H1 (cell line): ENCODE results near the gene GPATCH4. TPM values are rescaled to one million over a fixed set of nuclear protein-coding genes. Genes with fewer than 3 reads are reported as not detected.

ENCODE experiments used
- BACH1 ChIP-seq: IDR thresholded peaks from 2 replicates; pipeline ENCODE4 v1.6.1; 2012; ENCODE audit warnings: low read length, improper control_type of control experiment
- CHD1 ChIP-seq: IDR thresholded peaks from 2 replicates; pipeline ENCODE4 v1.6.1; 2012; ENCODE audit warnings: low read depth, low read length, improper control_type of control experiment
- PHF8 ChIP-seq: fragments of 200-600 bp; sonication (generic); conservative IDR thresholded peaks from 2 replicates; pipeline ENCODE4 v1.7.1; 2012; ENCODE audit warnings: low read depth, mild to moderate bottlenecking, inconsistent platforms, low read length, moderate library complexity
- POLR2A ChIP-seq, 2 experiments: IDR thresholded peaks; 1 replicate in 1 of 2; 2 replicates in 1 of 2; pipeline ENCODE4 v1.6.1; 2011; ENCODE audit warnings: low read depth in 2 of 2, low read length in 2 of 2, mild to moderate bottlenecking in 2 of 2; ENCODE audit errors: control extremely low read depth in 1 of 2
- TBP ChIP-seq: IDR thresholded peaks from 2 replicates; pipeline ENCODE4 v1.6.1; 2011; ENCODE audit warnings: low read depth, low read length, improper control_type of control experiment
- polyA plus RNA-seq, 7 experiments: library from polyadenylated mRNA; depleted of rRNA in 3 of 7; stranded (reverse) in 5 of 7; unstranded in 2 of 7; fragments of >200 nt in 5 of 7; fragments of 200-250 nt in 2 of 7; gene quantifications; 1 replicate in 5 of 7; 2 replicates in 1 of 7; 4 replicates in 1 of 7; pipeline versions ENCODE4 v1.2.1 to v1.2.3, GENCODE V29; 2011 to 2013; ENCODE audit warnings: missing spikeins in 2 of 7, mixed read lengths in 2 of 7
- total RNA-seq: library from RNA; stranded (reverse); fragmentation: NEBNext Ultra II Directional; extraction: Animal tissue kit (Norgen Biotek cat#: 25700); gene quantifications from 2 replicates; pipeline ENCODE4 v1.2.1, GENCODE V29; 2021

Gene GPATCH4
- total and polyA plus RNA-seq, 2 of the 8 experiments (the other 6 are each of a cell fraction or from before 2014, with no cell fraction given), result 20.5 to 47.9 TPM

- TF ChIP-seq TBP, result peak; percentile 53
- TF ChIP-seq BACH1, result no peak
- no peak for TF ChIP-seq POLR2A (IDR thresholded peaks at IDR 0.05; ENCODE audit: control extremely low read depth in 1 of 2, low read depth in 2 of 2, low read length in 2 of 2)
- no peak for TF ChIP-seq PHF8
- TF ChIP-seq CHD1, result no peak
These were observed 40.5 kb upstream of the GPATCH4 start, which contains the start of gene BCAN (continued) for GRCh38 chr1:156641761-156642264.
